ENCODE measurements around the gene DIAPH1.

Gene DIAPH1

GRCh38 chr5:141560151-141560550 is 58.6 kb downstream of the DIAPH1 start:
- H3K4me3 ChIP-seq (ENCODE audit: low read depth, low read length): no peak overlapping the region
- DNase-seq (ENCODE audit: low read depth): no peak
- TF ChIP-seq, protein P1, sequence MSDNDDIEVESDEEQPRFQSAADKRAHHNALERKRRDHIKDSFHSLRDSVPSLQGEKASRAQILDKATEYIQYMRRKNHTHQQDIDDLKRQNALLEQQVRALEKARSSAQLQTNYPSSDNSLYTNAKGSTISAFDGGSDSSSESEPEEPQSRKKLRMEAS (IDR thresholded peaks at IDR 0.05; ENCODE audit: low read depth, low read length): no peak
- TF ChIP-seq CTCF (IDR thresholded peaks at IDR 0.05; ENCODE audit: low read depth, low read length) (no peak), MYC (IDR thresholded peaks at IDR 0.05; ENCODE audit: low read depth, low read length) (no peak), POLR2A (IDR thresholded peaks at IDR 0.05; ENCODE audit: extremely low read depth, insufficient read length) (no peak)

DNA sequence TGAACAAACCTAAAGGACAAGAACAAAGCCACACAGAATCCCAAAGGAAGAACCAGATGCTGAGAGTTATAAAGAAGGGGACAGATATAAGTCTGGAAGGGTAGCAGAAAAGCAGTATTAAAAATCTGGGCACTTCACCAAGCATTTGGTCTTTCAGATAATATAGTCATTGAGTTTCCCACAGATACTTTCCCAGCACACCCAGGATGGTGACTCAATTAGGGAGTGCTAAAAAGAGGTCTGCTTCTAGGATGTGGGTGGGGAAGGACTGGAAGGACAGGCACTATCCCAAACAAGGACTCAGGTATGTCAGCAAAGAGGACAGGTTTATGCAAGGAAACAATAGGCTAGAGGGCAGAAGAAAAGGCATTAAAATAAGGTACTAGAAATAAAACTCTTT is 59.3 kb downstream of the DIAPH1 start:
- no peak overlapping the region for H3K4me3 ChIP-seq (ENCODE audit: low read depth, low read length)

GRCh38 chr5:141558150-141558549 is 60.6 kb downstream of the DIAPH1 start:
- DNase-seq (ENCODE audit: low read depth): no peak
- TF ChIP-seq POLR2A (IDR thresholded peaks at IDR 0.05; ENCODE audit: extremely low read depth, insufficient read length) (no peak), MYC (IDR thresholded peaks at IDR 0.05; ENCODE audit: low read depth, low read length) (no peak), CTCF (IDR thresholded peaks at IDR 0.05; ENCODE audit: low read depth, low read length) (no peak)
- TF ChIP-seq, protein P1 (IDR thresholded peaks at IDR 0.05; ENCODE audit: low read depth, low read length): no peak
- no peak overlapping the region for H3K4me3 ChIP-seq (ENCODE audit: low read depth, low read length)

More for the DNA sequence above, 59.3 kb downstream of the DIAPH1 start:
- TF ChIP-seq POLR2A (IDR thresholded peaks at IDR 0.05; ENCODE audit: extremely low read depth, insufficient read length) (no peak), CTCF (IDR thresholded peaks at IDR 0.05; ENCODE audit: low read depth, low read length) (no peak), MYC (IDR thresholded peaks at IDR 0.05; ENCODE audit: low read depth, low read length) (no peak)
- TF ChIP-seq, protein P1 (IDR thresholded peaks at IDR 0.05; ENCODE audit: low read depth, low read length): no peak
- DNase-seq (ENCODE audit: low read depth): no peak

DNA sequence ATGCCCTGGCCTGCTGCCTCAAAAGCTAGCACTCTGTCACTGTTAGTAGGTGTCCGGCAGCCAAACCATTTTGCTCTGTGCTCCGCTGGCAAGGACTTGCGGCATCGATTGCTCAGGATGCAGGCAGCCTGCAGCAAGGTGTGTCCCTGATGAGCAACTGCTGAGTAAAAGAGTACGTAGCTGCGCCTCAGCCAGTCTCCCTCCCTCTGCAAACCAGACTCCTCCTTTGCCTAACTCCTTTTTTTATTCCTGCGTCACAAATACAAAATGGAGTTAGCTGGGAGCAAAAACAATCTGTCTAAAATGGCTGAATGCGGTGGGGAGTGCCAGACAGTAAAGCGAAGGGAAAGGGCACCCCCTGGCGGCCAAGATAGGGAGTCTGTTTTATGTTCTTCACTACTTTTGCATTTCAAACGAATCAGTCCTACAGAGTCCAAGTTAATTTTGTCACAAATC is 61.1 kb downstream of the DIAPH1 start:
- H3K4me3 ChIP-seq (ENCODE audit: low read depth, low read length): no peak overlapping the region

DNA sequence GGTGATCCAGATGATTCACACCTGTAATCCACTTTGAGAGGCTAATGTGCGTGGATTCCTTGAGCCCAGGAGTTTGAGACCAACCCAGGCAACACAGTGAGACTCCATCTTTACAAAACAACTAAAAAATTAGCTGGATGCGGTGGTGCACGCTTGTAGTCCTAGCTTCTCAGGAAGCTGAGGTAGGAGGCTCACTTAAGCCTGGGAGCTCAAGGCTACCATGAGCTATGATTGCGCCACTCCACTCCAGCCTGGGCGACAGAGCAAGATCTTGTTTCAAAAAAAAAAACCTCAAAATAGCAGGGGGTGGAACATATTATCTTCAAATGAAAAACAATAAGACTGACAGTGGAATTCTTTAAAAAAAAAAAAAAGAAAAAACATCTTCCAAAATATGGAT is 70.9 kb downstream of the DIAPH1 start:
- no peak overlapping the region for H3K4me3 ChIP-seq (ENCODE audit: low read depth, low read length)
- DNase-seq (ENCODE audit: low read depth): peak; percentile 33
- TF ChIP-seq POLR2A (IDR thresholded peaks at IDR 0.05; ENCODE audit: extremely low read depth, insufficient read length): no peak
- TF ChIP-seq, protein P1 (IDR thresholded peaks at IDR 0.05; ENCODE audit: low read depth, low read length): no peak
- no peak for TF ChIP-seq MYC (IDR thresholded peaks at IDR 0.05; ENCODE audit: low read depth, low read length)
- no peak for TF ChIP-seq CTCF (IDR thresholded peaks at IDR 0.05; ENCODE audit: low read depth, low read length)

More for the DNA sequence above, 61.1 kb downstream of the DIAPH1 start:
- peak; percentile 81 for DNase-seq (ENCODE audit: low read depth)
- TF ChIP-seq CTCF (IDR thresholded peaks at IDR 0.05; ENCODE audit: low read depth, low read length): peak; percentile 57
- TF ChIP-seq, protein P1 (IDR thresholded peaks at IDR 0.05; ENCODE audit: low read depth, low read length): no peak

DNA sequence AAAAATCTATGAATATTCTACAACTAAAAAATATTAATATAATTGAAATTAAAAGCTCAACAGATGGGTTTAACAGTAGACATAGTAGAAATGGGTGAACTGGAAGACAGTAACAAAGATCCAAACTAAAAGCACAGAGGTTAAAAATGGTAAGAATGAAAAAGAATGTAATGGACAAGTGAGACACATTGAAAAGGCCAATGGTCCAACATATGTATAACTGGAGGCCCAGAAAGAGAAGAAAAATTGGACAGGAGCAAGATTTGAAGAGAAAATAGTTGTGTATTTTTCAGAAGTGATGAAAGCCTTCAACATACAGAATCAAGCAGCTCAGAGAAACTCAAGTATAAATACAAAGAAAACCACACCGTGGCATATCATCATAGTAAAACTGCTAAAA is 71.3 kb downstream of the DIAPH1 start:
- DNase-seq (ENCODE audit: low read depth): no peak
- TF ChIP-seq POLR2A (IDR thresholded peaks at IDR 0.05; ENCODE audit: extremely low read depth, insufficient read length): no peak
- TF ChIP-seq, protein P1 (IDR thresholded peaks at IDR 0.05; ENCODE audit: low read depth, low read length): no peak
- no peak for TF ChIP-seq CTCF (IDR thresholded peaks at IDR 0.05; ENCODE audit: low read depth, low read length)
- no peak for TF ChIP-seq MYC (IDR thresholded peaks at IDR 0.05; ENCODE audit: low read depth, low read length)
- H3K4me3 ChIP-seq (ENCODE audit: low read depth, low read length): no peak overlapping the region
